Keratinocyte (primary cell): ENCODE results near the gene COX5A. TPM values are rescaled to one million over a fixed set of nuclear protein-coding genes. Genes with fewer than 3 reads are reported as not detected.

ENCODE experiments used
- DNase-seq: peaks from one replicate; pipeline ENCODE4 v3.0.0-alpha.2; 2011; ENCODE audit warnings: low read depth, missing footprints, low spot score
- FAIRE-seq: peaks from 2 replicates; lab custom pipeline; 2011; peaks lifted over from hg19 to GRCh38; lab: Jason Lieb, UNC
- H2AFZ ChIP-seq: 2 replicates; pipeline ENCODE4 v1.6.0; 2012; ENCODE audit warnings: low read length, control low read depth, inconsistent platforms; ENCODE audit not compliant: control insufficient read depth
- H3K27ac ChIP-seq: 2 replicates; pipeline ENCODE4 v1.5.1; 2011; ENCODE audit warnings: low read length; ENCODE audit not compliant: control insufficient read depth, insufficient read depth
- H3K27me3 ChIP-seq: 3 replicates; pipeline ENCODE4 v1.6.0; 2011; ENCODE audit warnings: low read length; ENCODE audit not compliant: control insufficient read depth, insufficient read depth; ENCODE audit errors: extremely low read depth
- H3K36me3 ChIP-seq, 2 experiments: 2 replicates in 1 of 2; 3 replicates in 1 of 2; pipeline ENCODE4 v1.5.1; 2011; ENCODE audit warnings: low read length in 2 of 2, mild to moderate bottlenecking in 1 of 2; ENCODE audit not compliant: control insufficient read depth in 2 of 2, insufficient read depth in 2 of 2; ENCODE audit errors: extremely low read depth in 1 of 2
- H3K4me1 ChIP-seq: 3 replicates; pipeline ENCODE4 v1.5.1; 2011; ENCODE audit warnings: low read length; ENCODE audit not compliant: control insufficient read depth, insufficient read depth; ENCODE audit errors: extremely low read depth
- H3K4me2 ChIP-seq: 3 replicates; pipeline ENCODE4 v1.6.0; 2011; ENCODE audit warnings: low read depth, low read length; ENCODE audit not compliant: control insufficient read depth, insufficient read depth; ENCODE audit errors: extremely low read depth
- H3K4me3 ChIP-seq, 3 experiments: fragments of 200-600 bp in 1 of 3; sonication (generic) in 1 of 3; 2 replicates in 2 of 3; 3 replicates in 1 of 3; pipeline ENCODE4 v1.5.1; 2011 to 2016; ENCODE audit warnings: low read length in 3 of 3, mild to moderate bottlenecking in 3 of 3, control low read depth in 2 of 3, inconsistent platforms in 1 of 3, low read depth in 1 of 3, mixed read lengths in 1 of 3, mixed run types in 1 of 3, moderate library complexity in 1 of 3; ENCODE audit not compliant: control insufficient read depth in 2 of 3, insufficient read depth in 2 of 3; ENCODE audit errors: extremely low read depth in 1 of 3
- H3K79me2 ChIP-seq: 2 replicates; pipeline ENCODE4 v1.6.0; 2012; ENCODE audit warnings: low read length; ENCODE audit not compliant: control insufficient read depth, insufficient read depth
- H3K9ac ChIP-seq: 3 replicates; pipeline ENCODE4 v1.6.0; 2011; ENCODE audit warnings: low read length; ENCODE audit not compliant: control insufficient read depth, insufficient read depth; ENCODE audit errors: extremely low read depth
- H3K9me1 ChIP-seq: 3 replicates; pipeline ENCODE4 v1.6.0; 2011; ENCODE audit warnings: low read length; ENCODE audit not compliant: control insufficient read depth, insufficient read depth; ENCODE audit errors: extremely low read depth
- H3K9me3 ChIP-seq: 2 replicates; pipeline ENCODE4 v1.5.1; 2012; ENCODE audit warnings: low read depth, low read length; ENCODE audit not compliant: control insufficient read depth
- H4K20me1 ChIP-seq: 3 replicates; pipeline ENCODE4 v1.6.0; 2011; ENCODE audit warnings: low read length; ENCODE audit not compliant: control insufficient read depth, insufficient read depth; ENCODE audit errors: extremely low read depth
- EZH2 ChIP-seq: IDR thresholded peaks from one replicate; pipeline ENCODE4 v1.6.1; 2012; ENCODE audit warnings: inconsistent platforms, mild to moderate bottlenecking, low read length, moderate library complexity
- dilution Hi-C: fragments of 300-500 bp; cut with MboI; formaldehyde crosslinking; loops from one replicate; pipeline ENCODE4 v1.7.0; 2020; ENCODE audit warnings: low sequenced_read_pairs; ENCODE audit not compliant: extremely low pct_ligation_motif_present
- polyA plus RNA-seq, 5 experiments: library from polyadenylated mRNA; depleted of rRNA in 3 of 5; stranded (reverse) in 3 of 5; stranded (forward) in 1 of 5; unstranded in 1 of 5; fragments of >200 nt; gene quantifications; 1 replicate in 1 of 5; 2 replicates in 3 of 5; 3 replicates in 1 of 5; pipeline versions ENCODE4 v1.2.1 to v1.2.3, GENCODE V29; 2011 to 2012; ENCODE audit warnings: missing spikeins in 2 of 5, low read depth in 1 of 5, low replicate concordance in 1 of 5
- TF ChIP-seq, protein P1 (sequence below), 3 experiments: IDR thresholded peaks in 1 of 3; conservative IDR thresholded peaks in 1 of 3; optimal IDR thresholded peaks in 1 of 3; 2 replicates in 2 of 3; 3 replicates in 1 of 3; pipeline versions ENCODE3 to v1.5.1; 2011; ENCODE audit warnings: low read length in 3 of 3, mild to moderate bottlenecking in 3 of 3, moderate library complexity in 2 of 3, control low read depth in 1 of 3, inconsistent platforms in 1 of 3; ENCODE audit not compliant: insufficient read depth in 2 of 3; ENCODE audit errors: extremely low read depth in 1 of 3

COX5A gene
- polyA plus RNA-seq, 1 donor (not counting 4 experiments of a cell fraction or from before 2014, with no cell fraction given) = 217 TPM

DNA sequence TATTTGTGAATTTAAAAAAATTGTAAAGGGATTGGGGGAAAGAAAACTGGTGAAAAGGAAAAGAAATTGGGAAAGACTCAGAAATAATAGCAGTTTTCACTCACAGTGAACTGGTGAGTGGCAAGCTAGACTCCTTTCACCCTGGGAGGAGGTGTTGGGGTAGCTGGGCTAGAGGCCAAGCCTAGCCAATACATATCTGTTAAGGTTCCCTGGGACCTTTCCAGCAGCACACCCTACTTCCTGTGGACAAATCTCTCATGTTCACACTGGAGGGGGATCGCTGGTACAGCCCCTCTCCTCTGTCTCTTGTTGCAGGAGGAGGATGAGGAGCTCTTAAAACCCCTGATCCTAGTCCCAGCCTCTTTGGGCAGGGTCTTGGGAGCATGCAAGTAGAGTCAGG is 22.4 kb upstream of the COX5A start:
- H3K4me3 ChIP-seq = no peak overlapping the region
- no peaks in the 10 kb centered on the region for H3K9me3 ChIP-seq
- FAIRE-seq (no peak), DNase-seq (no peak)
- no peak for TF ChIP-seq EZH2
- TF ChIP-seq, protein P1, sequence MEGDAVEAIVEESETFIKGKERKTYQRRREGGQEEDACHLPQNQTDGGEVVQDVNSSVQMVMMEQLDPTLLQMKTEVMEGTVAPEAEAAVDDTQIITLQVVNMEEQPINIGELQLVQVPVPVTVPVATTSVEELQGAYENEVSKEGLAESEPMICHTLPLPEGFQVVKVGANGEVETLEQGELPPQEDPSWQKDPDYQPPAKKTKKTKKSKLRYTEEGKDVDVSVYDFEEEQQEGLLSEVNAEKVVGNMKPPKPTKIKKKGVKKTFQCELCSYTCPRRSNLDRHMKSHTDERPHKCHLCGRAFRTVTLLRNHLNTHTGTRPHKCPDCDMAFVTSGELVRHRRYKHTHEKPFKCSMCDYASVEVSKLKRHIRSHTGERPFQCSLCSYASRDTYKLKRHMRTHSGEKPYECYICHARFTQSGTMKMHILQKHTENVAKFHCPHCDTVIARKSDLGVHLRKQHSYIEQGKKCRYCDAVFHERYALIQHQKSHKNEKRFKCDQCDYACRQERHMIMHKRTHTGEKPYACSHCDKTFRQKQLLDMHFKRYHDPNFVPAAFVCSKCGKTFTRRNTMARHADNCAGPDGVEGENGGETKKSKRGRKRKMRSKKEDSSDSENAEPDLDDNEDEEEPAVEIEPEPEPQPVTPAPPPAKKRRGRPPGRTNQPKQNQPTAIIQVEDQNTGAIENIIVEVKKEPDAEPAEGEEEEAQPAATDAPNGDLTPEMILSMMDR (optimal IDR thresholded peaks at IDR 0.05 in 1 of 3, IDR thresholded peaks at IDR 0.05 in 1 of 3, conservative IDR thresholded peaks at IDR 0.05 in 1 of 3; ENCODE audit: extremely low read depth in 1 of 3, insufficient read depth in 2 of 3, low read length in 3 of 3) = no peak
- no peaks in the 10 kb centered on the region for H4K20me1 ChIP-seq
- H3K4me2 ChIP-seq = no peak overlapping the region
- no peaks in the 10 kb centered on the region for H3K79me2 ChIP-seq
- H3K4me1 ChIP-seq = peaks cover 18% of the 10 kb centered on the region
- no peak overlapping the region for H3K27ac ChIP-seq
- dilution Hi-C loops = no loop called here
- H3K27me3 ChIP-seq = peaks cover 38% of the 10 kb centered on the region
- no peaks in the 10 kb centered on the region for H3K36me3 ChIP-seq
- H3K9me1 ChIP-seq = no peaks in the 10 kb centered on the region
- no peak overlapping the region for H2AFZ ChIP-seq
- H3K9ac ChIP-seq = no peak overlapping the region

DNA sequence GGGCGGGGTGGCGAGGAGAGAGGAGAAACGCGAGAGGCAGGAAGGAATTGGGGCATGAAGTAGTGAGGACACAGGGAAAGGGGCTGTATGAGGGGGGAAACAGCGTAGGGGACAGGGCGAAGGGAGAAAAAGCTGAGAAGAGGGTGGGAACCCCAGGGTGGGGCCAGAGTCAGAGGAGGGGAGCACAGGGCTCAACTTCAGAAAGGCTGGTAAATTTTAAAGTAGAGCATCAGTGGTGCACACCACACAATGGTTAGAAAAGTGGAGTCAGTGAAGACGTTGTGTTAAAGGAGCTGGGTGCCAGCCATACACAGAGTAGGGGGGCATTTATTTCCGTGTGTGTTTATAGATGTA is 21.7 kb upstream of the COX5A start:
- H3K27ac ChIP-seq = no peak overlapping the region
- dilution Hi-C loops = no loop called here
- no peaks in the 10 kb centered on the region for H3K9me1 ChIP-seq
- no peaks in the 10 kb centered on the region for H4K20me1 ChIP-seq
- TF ChIP-seq EZH2 = no peak
- TF ChIP-seq, protein P1 (optimal IDR thresholded peaks at IDR 0.05 in 1 of 3, IDR thresholded peaks at IDR 0.05 in 1 of 3, conservative IDR thresholded peaks at IDR 0.05 in 1 of 3; ENCODE audit: extremely low read depth in 1 of 3, insufficient read depth in 2 of 3, low read length in 3 of 3) = no peak
- no peak overlapping the region for H2AFZ ChIP-seq
- H3K9ac ChIP-seq = no peak overlapping the region
- H3K4me3 ChIP-seq = no peak overlapping the region
- H3K4me1 ChIP-seq = peaks cover 12% of the 10 kb centered on the region
- DNase-seq = no peak
- H3K36me3 ChIP-seq = no peaks in the 10 kb centered on the region
- peaks cover 39% of the 10 kb centered on the region for H3K27me3 ChIP-seq
- no peak for FAIRE-seq
- no peak overlapping the region for H3K4me2 ChIP-seq
- H3K79me2 ChIP-seq = no peaks in the 10 kb centered on the region
- no peaks in the 10 kb centered on the region for H3K9me3 ChIP-seq
